Prostate gland (tissue), 2 donors: ENCODE measurements around the gene DOCK10.

Experiments used
- POLR2A ChIP-seq: fragments of 450-650 bp; IDR thresholded peaks from one replicate; pipeline ENCODE4 v1.6.1; 2016; ENCODE audit warnings: antibody characterized with exemption, mild to moderate bottlenecking
- POLR2AphosphoS5 ChIP-seq: sonication (generic); formaldehyde crosslinking; IDR thresholded peaks from one replicate; pipeline ENCODE4 v1.6.1; 2017; ENCODE audit warnings: antibody characterized with exemption
- TF ChIP-seq, protein P1 (sequence below), 4 experiments: fragments of 200-600 bp in 2 of 4; fragments of 450-650 bp in 2 of 4; sonication (generic) in 2 of 4; IDR thresholded peaks; 1 replicate in 3 of 4; 2 replicates in 1 of 4; pipeline ENCODE4 v1.5.1; 2016 to 2019; ENCODE audit warnings: antibody characterized with exemption in 4 of 4, mild to moderate bottlenecking in 2 of 4, moderate library complexity in 2 of 4

DNA sequence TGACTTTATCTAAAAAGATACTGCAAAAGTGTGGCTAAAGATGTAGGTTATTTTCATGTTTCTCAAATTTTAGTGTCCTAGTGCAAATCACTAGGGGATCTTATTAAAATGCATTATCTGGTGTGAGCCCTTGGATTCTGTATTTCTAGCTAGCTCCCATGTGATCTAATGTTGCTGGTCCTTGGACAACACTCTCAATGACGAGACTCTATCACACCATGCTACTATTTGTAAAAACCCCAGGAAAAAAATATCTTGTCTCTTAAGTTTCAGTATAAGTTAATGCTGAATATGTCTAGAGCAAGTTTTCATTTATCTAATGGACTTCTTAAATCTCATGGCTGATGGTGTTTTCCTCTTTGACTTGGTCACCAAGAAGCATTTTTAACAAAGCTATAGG lies 5.8 kb downstream of the DOCK10 start:
- TF ChIP-seq, protein P1, sequence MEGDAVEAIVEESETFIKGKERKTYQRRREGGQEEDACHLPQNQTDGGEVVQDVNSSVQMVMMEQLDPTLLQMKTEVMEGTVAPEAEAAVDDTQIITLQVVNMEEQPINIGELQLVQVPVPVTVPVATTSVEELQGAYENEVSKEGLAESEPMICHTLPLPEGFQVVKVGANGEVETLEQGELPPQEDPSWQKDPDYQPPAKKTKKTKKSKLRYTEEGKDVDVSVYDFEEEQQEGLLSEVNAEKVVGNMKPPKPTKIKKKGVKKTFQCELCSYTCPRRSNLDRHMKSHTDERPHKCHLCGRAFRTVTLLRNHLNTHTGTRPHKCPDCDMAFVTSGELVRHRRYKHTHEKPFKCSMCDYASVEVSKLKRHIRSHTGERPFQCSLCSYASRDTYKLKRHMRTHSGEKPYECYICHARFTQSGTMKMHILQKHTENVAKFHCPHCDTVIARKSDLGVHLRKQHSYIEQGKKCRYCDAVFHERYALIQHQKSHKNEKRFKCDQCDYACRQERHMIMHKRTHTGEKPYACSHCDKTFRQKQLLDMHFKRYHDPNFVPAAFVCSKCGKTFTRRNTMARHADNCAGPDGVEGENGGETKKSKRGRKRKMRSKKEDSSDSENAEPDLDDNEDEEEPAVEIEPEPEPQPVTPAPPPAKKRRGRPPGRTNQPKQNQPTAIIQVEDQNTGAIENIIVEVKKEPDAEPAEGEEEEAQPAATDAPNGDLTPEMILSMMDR (IDR thresholded peaks at IDR 0.05) = no peak
- TF ChIP-seq POLR2A (no peak), POLR2AphosphoS5 (no peak)
